ENCODE measurements around the gene CKM.
"Not testable (repeated sequence)": the region's sequence is repeated elsewhere in the genome, so short reads cannot be mapped to it uniquely, and the experiment has no call there.

Gene CKM

DNA sequence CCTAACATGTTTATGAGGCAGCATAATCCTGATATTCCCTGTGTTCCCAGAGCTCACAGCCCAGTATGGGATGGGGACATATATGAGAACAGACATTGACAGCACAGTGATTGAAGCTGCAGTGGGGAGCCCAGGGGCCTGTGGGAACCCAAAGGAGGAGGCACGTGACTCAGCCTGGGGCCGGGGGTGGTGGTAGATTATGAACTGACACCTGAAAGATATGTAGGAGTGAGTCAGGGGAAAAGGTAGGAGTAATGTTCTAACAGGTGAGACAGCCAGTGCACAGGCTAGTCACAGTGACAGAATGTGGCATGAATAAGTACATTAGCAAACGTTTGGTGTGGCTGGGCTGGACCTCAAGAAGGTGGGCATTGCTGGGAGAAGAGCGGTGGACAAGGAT, 29.0 kb downstream of the CKM start:
- no peak for DNase-seq (ENCODE audit: low read depth in 1 of 2, low spot score in 1 of 2)

- no peak for DNase-seq (ENCODE audit: low read depth in 1 of 2, low spot score in 1 of 2)
Measured at GRCh38 chr19:45291834-45292233, 30.8 kb downstream of the CKM start.

DNA sequence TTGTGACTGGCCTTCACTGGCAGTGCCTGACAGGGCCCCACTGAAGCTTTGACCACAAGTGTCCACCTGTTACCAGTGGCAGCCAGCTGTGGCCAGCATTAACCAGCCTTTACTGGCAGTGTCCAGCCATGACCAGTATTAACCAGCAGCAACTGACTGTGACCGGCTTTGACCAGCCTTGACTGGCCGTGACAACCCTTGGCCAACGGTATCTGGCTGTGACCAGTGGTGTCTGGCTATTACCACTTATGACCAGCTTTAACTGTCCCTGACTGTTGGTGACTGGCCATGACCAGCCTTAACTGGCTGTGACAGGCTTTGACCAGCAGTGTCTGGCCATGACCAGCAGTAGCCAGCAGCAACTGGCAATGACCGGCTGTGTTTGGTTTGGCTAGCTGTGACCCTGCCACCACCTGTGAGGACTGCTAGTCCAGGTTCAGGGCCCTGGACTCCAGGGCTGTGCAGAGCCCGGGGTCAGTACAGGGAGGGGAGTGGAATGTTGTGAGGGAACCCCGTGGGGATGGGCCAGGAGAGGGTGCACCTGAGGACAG, 32.2 kb downstream of the CKM start:
- no peak for DNase-seq (ENCODE audit: low read depth in 1 of 2, low spot score in 1 of 2)

DNA sequence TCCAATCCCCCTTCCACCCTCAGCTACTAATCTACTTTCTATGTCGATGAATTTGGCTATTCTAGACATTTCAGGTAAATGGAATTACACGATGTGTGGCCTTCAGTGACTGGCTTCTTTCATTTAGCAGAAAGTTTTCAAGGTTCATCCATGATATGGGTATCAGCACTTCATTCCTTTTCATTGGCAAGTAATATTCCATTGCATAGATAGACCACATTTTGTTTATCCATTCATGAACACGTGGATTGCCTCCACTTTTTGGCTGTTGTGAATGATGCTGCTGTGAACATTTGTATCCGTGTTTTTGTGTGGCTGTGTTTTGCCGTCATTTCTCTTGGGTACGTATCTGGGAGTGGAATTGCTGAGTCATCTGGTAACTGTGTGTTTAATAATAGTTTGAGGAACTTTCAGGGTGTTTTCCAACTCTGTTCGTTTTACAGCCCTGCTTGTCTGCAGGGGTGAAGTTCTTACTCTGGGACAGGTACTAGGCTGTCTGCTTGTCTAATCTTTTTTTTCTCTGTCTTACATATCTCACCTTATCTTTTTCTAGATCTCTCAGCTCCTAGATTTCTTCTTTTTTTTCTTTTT, 39.1 kb downstream of the CKM start:
- no peak for DNase-seq (ENCODE audit: low read depth in 1 of 2, low spot score in 1 of 2)

DNA sequence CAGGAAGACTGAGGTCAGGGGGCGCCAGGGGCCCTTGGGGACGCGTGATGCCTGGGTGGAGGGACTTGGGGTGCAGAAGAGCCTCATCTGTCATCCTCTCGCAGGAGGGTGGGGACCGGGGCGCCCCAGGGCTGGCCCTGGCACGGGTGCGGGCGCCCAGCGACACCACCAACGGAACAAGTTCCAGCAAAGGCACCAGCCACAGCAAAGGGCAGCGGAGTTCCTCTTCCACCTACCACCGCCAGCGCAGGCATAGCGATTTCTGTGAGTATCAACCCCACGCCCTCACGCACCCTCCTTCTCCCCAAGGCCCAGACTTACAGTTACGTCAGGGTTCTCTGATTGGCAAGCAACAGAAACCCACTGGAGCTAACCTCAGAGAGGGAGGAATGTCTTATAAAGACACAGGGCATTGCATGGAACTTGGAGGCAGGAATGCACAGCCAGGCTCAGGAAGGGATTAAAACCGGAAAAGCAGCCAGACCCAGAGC, 42.2 kb downstream of the CKM start:
- no peak for DNase-seq (ENCODE audit: low read depth in 1 of 2, low spot score in 1 of 2)

GRCh38 chr19:45279587-45280192, 43.0 kb downstream of the CKM start:
- DNase-seq (ENCODE audit: low read depth in 1 of 2, low spot score in 1 of 2) = no peak

GRCh38 chr19:45278087-45278486, 44.6 kb downstream of the CKM start:
- DNase-seq (ENCODE audit: low read depth in 1 of 2, low spot score in 1 of 2) = no peak

GRCh38 chr19:45276284-45276687, 46.4 kb downstream of the CKM start:
- no peak for DNase-seq (ENCODE audit: low read depth in 1 of 2, low spot score in 1 of 2)

- no peak for DNase-seq (ENCODE audit: low read depth in 1 of 2, low spot score in 1 of 2)
Measured at GRCh38 chr19:45275370-45275971, 47.2 kb downstream of the CKM start.

- DNase-seq (ENCODE audit: low read depth in 1 of 2, low spot score in 1 of 2) = no peak
Measured at GRCh38 chr19:45273521-45273855, 49.2 kb downstream of the CKM start.

DNA sequence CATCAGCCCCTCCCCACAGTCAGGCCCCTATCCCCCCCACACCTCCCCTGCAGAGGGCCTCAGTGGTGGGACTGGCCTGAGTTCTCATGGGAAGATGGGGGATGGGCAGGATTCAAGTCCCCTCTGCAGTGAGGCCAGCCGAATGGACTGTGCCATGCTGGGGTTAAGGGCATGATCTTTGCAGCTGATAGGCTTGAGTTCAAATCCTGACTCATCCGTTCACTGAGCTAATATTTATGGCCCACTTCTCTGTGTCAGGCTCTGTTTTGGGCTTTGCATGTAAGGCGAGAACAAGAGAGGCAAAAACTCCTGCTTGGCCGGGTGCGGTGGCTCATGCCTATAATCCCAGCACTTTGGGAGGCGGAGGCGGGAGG, 51.0 kb downstream of the CKM start:
- no peak for DNase-seq (ENCODE audit: low read depth in 1 of 2, low spot score in 1 of 2)

GRCh38 chr19:45271098-45271734, 51.5 kb downstream of the CKM start:
- DNase-seq (ENCODE audit: low read depth in 1 of 2, low spot score in 1 of 2) = no peak

- not testable (repeated sequence) for DNase-seq (ENCODE audit: low read depth in 1 of 2, low spot score in 1 of 2)
Measured at GRCh38 chr19:45269939-45270338, 52.7 kb downstream of the CKM start.

- DNase-seq (ENCODE audit: low read depth in 1 of 2, low spot score in 1 of 2) = no peak
Measured at GRCh38 chr19:45267296-45267695, 55.4 kb downstream of the CKM start.

GRCh38 chr19:45265375-45265774, 57.3 kb downstream of the CKM start:
- DNase-seq (ENCODE audit: low read depth in 1 of 2, low spot score in 1 of 2) = no peak

- DNase-seq (ENCODE audit: low read depth in 1 of 2, low spot score in 1 of 2) = no peak
Measured at GRCh38 chr19:45264781-45265317, 57.8 kb downstream of the CKM start.

DNA sequence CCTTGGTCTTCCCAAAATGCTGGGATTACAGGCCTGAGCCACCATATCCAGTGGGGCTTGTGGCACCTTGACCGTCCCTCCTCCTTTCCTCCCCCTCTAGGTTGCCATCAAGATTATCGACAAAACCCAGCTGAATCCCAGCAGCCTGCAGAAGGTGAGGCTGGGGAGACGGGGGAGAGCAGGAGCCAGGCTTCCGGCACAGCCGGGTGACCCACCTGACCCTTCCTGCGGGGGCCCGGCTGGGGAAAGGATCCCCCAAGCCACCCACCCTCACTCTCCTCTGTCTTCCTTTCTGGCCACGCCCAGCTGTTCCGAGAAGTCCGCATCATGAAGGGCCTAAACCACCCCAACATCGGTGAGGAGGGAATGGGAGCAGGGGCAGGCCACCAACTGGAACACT, 59.7 kb downstream of the CKM start:
- DNase-seq (ENCODE audit: low read depth in 1 of 2, low spot score in 1 of 2) = no peak

DNA sequence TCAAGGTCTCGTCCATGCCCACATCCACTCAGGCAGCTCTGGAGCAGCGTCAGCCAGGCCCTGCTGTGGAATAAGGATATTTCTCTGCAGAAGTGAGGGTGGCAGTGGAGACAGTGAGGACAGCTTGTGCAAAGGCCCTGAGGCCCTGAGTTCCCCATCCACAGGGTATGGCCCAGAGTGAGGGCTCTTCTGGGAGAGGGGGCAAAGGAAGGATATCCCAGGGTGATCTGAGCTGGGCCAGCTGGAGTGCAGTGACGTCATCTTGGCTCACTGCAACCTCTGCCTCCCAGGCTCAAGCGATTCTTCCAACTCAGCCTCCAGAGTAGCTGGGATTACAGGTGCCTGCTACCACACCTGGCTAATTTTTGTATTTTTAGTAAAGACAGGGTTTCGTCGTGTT, 60.1 kb downstream of the CKM start:
- no peak for DNase-seq (ENCODE audit: low read depth in 1 of 2, low spot score in 1 of 2)

GRCh38 chr19:45258862-45259261, 63.8 kb downstream of the CKM start:
- DNase-seq (ENCODE audit: low read depth in 1 of 2, low spot score in 1 of 2) = no peak

DNA sequence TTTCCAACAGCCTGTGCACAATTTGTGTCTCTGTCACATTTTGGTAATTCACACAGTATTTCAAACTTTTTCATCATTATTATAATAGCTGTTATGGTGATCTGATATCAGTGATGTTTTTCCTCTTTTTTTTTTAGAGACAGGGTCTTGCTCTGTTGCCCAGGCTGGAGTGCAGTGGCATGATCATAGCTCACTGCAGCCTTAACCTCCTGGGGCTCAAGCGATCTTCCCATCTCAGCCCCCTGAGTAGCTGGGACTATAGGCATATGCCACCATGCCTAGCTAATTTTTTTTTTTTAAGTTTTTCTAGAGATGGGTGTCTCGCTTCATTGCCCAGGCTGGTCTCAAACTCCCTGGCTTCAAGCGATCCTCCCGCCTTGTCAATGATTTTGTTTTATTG, 65.8 kb downstream of the CKM start:
- DNase-seq (ENCODE audit: low read depth in 1 of 2, low spot score in 1 of 2) = no peak

Measured in activated T-helper 1 cell treated with anti-CD3 and anti-CD28 coated beads, Interleukin-2, amount 50 U/mL, for 16 hours (primary cell).